ENCODE measurements around the gene UBE2J1. TPM values are rescaled to one million over a fixed set of nuclear protein-coding genes. Genes with fewer than 3 reads are reported as not detected.

Gene UBE2J1
- total and polyA plus RNA-seq, 10 of the 15 experiments (the other 5 are each of a cell fraction or from before 2014, with no cell fraction given), result 48.7 to 131 (median 90.0) TPM

DNA sequence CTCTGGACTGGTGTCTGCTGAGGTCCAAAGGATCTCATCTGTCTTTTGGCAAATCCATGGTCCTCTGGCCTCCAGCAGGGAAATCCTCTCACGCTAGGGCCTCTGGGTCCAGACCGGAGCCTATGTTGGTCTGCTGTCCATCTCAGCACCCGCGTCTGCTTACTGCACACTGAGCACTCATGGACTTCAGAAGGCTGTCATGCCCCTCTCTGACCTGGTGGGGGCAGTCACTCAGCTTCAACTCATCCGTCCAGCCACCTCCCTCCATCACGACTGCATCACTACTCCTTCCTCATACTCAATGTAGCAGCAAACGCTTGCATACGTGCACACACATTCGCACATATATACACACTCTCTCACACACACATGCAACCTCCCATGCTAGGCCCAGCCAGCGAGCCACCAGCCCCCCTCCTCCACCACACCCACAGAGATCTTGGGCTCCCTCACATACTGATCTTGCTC is 70.7 kb downstream of the UBE2J1 start:
- intact Hi-C loops (cut with micrococcal nuclease; ENCODE audit: unreplicated experiment) (loop anchor here (1.0 to 5.0 kb wide), 2 partner anchors 70 to 90 kb away; partner anchors contain the start of gene UBE2J1), in situ Hi-C loops (cut with MboI) (no loop called here)
- Histone ChIP-seq H3K79me2 (ENCODE audit: control insufficient read depth, insufficient read depth, low read length) (no peaks in the 10 kb centered on the region), H3K27ac (ENCODE audit: control insufficient read depth, insufficient read depth) (no peak overlapping the region), H3K4me2 (ENCODE audit: control insufficient read depth, insufficient read depth) (0 out of 2 replicates have a peak overlapping the region, but pooled peaks have one; percentile 11), H3K9me3 (replicated peaks; ENCODE audit: control insufficient read depth, insufficient read depth, low read length) (no peaks in the 10 kb centered on the region), H2AFZ (ENCODE audit: control insufficient read depth, low read depth, low read length) (peak overlapping the region; percentile 63), H3K4me3 (no peak overlapping the region), H3K4me1 (ENCODE audit: control insufficient read depth, insufficient read depth, low read length) (peaks cover 7% of the 10 kb centered on the region), H3K27me3 (replicated peaks in 1 of 2; ENCODE audit: control insufficient read depth in 2 of 2, insufficient read depth in 2 of 2, low read length in 1 of 2) (no peaks in the 10 kb centered on the region), H3K9ac (ENCODE audit: control insufficient read depth, insufficient read depth, low read length) (no peak overlapping the region), H4K20me1 (ENCODE audit: control insufficient read depth, insufficient read depth) (no peaks in the 10 kb centered on the region), H3K36me3 (ENCODE audit: control insufficient read depth in 2 of 2, insufficient read depth in 2 of 2, low read length in 1 of 2) (no peaks in the 10 kb centered on the region)
- DNase-seq (ENCODE audit: low read depth, low spot score) (no peak), ATAC-seq (peak; percentile 99), FAIRE-seq (peak; percentile 95)
- ChIA-PET CTCF (interaction anchor here (0.7 to 4.1 kb wide), 17 partner anchors 11 to 299 kb away, joined by 3 to 29 read pairs (median 5); no protein-coding TSS in a partner anchor), POLR2A (interaction anchor here (0.5 to 0.9 kb wide), 2 partner anchors 17 to 19 kb away, joined by 3 to 8 read pairs; no protein-coding TSS in a partner anchor), RAD21 (ENCODE audit: unreplicated experiment) (interaction anchor here (0.9 to 2.1 kb wide), 3 partner anchors 16 to 69 kb away, joined by 4 to 8 read pairs (median 6); no protein-coding TSS in a partner anchor), SMC1A (ENCODE audit: uncharacterized antibody, unreplicated experiment) (interaction anchor here (1.0 to 2.6 kb wide), 8 partner anchors 66 to 149 kb away, joined by 3 to 15 read pairs (median 4); no protein-coding TSS in a partner anchor)
- WGBS (ENCODE audit: insufficient coverage, insufficient replicate concordance, low lambda C conversion rate, missing lambda C conversion rate), result 3% methylated on average over 10 of the region's 10 CpGs
- no TSS peak for BruUV-seq (replicated peaks)
- TF ChIP-seq, protein P1, sequence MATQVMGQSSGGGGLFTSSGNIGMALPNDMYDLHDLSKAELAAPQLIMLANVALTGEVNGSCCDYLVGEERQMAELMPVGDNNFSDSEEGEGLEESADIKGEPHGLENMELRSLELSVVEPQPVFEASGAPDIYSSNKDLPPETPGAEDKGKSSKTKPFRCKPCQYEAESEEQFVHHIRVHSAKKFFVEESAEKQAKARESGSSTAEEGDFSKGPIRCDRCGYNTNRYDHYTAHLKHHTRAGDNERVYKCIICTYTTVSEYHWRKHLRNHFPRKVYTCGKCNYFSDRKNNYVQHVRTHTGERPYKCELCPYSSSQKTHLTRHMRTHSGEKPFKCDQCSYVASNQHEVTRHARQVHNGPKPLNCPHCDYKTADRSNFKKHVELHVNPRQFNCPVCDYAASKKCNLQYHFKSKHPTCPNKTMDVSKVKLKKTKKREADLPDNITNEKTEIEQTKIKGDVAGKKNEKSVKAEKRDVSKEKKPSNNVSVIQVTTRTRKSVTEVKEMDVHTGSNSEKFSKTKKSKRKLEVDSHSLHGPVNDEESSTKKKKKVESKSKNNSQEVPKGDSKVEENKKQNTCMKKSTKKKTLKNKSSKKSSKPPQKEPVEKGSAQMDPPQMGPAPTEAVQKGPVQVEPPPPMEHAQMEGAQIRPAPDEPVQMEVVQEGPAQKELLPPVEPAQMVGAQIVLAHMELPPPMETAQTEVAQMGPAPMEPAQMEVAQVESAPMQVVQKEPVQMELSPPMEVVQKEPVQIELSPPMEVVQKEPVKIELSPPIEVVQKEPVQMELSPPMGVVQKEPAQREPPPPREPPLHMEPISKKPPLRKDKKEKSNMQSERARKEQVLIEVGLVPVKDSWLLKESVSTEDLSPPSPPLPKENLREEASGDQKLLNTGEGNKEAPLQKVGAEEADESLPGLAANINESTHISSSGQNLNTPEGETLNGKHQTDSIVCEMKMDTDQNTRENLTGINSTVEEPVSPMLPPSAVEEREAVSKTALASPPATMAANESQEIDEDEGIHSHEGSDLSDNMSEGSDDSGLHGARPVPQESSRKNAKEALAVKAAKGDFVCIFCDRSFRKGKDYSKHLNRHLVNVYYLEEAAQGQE (IDR thresholded peaks at IDR 0.05; ENCODE audit: low read depth, low read length), result peak; percentile 73
- TF ChIP-seq MLLT1 (IDR thresholded peaks at IDR 0.05) (no peak), RFX5 (IDR thresholded peaks at IDR 0.05; ENCODE audit: low read depth, low read length) (no peak), ZNF622 (IDR thresholded peaks at IDR 0.05) (no peak), BMI1 (IDR thresholded peaks at IDR 0.05; ENCODE audit: borderline replicate concordance) (no peak), CBFB (IDR thresholded peaks at IDR 0.05; ENCODE audit: low read depth) (no peak), IKZF1 (conservative IDR thresholded peaks at IDR 0.05) (no peak), SMC3 (IDR thresholded peaks at IDR 0.05; ENCODE audit: borderline replicate concordance, low read length) (peak; percentile 48), USF2 (IDR thresholded peaks at IDR 0.05; ENCODE audit: borderline replicate concordance, low read depth, low read length) (no peak), EZH2 (IDR thresholded peaks at IDR 0.05; ENCODE audit: borderline replicate concordance, control insufficient read depth, low read depth, low read length) (no peak), BCL11A (IDR thresholded peaks at IDR 0.05; ENCODE audit: low read depth, low read length) (no peak), POU2F2 (IDR thresholded peaks at IDR 0.05; ENCODE audit: borderline replicate concordance, low read depth, low read length) (no peak), MEF2A (IDR thresholded peaks at IDR 0.05; ENCODE audit: insufficient read depth, low read depth, low read length) (no peak), NFYA (IDR thresholded peaks at IDR 0.05; ENCODE audit: borderline replicate concordance, low read depth, low read length) (no peak), NBN (IDR thresholded peaks at IDR 0.05) (0 out of 2 replicates have a peak, but pooled peaks have one; percentile 20), EED (IDR thresholded peaks at IDR 0.05; ENCODE audit: low read depth) (no peak), CREB1 (IDR thresholded peaks at IDR 0.05; ENCODE audit: low read depth) (peak; percentile 41; the same call in 1 of the 2 replicates), CREM (IDR thresholded peaks at IDR 0.05; ENCODE audit: low read depth) (no peak)
- TF ChIP-seq, protein P2, sequence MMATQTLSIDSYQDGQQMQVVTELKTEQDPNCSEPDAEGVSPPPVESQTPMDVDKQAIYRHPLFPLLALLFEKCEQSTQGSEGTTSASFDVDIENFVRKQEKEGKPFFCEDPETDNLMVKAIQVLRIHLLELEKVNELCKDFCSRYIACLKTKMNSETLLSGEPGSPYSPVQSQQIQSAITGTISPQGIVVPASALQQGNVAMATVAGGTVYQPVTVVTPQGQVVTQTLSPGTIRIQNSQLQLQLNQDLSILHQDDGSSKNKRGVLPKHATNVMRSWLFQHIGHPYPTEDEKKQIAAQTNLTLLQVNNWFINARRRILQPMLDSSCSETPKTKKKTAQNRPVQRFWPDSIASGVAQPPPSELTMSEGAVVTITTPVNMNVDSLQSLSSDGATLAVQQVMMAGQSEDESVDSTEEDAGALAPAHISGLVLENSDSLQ (IDR thresholded peaks at IDR 0.05), result peak; percentile 48; the same call in 1 of the 2 replicates
